HCT116 (cell line): ENCODE data around the gene VPS33A. TPM values are rescaled to one million over a fixed set of nuclear protein-coding genes. Genes with fewer than 3 reads are reported as not detected.

ENCODE experiments used
- ATAC-seq: fragments of 200-7000 bp; cut with Tn5 transposase; 2 replicates; pipeline ENCODE4 v1.9.1; 2020; ENCODE audit warnings: mild to moderate bottlenecking, moderate library complexity
- BruUV-seq: library from RNA; stranded (reverse); fragments of 400-500 nt; replicated peaks from 2 replicates; lab custom pipeline; 2021; lab: Mats Ljungman, UMichigan
- CTCF ChIA-PET: fragments of 300-600 bp; sonication (Branson Sonifier 250); formaldehyde crosslinking; loops from one replicate; lab custom pipeline; 2021; ENCODE audit warnings: antibody characterized with exemption; lab: Charles Lee
- POLR2A ChIA-PET: fragments of 300-600, 350-600 bp; sonication (Branson Sonifier 250); formaldehyde crosslinking; loops from one replicate; lab custom pipeline; 2021; ENCODE audit warnings: antibody characterized with exemption; lab: Charles Lee
- RAD21 ChIA-PET, 2 experiments: fragments of 300-600 bp; sonication (Branson Sonifier 250); formaldehyde crosslinking; loops; one replicate each; lab custom pipeline; 2023; ENCODE audit warnings: low total read pairs in 2 of 2; ENCODE audit not compliant: uncharacterized antibody in 2 of 2, unreplicated experiment in 2 of 2, low non-redundant PET in 1 of 2; lab: Charles Lee
- DNase-seq: peaks from one replicate; pipeline ENCODE4 v3.0.0-alpha.2; 2010; ENCODE audit warnings: low read depth, low spot score
- H2AFZ ChIP-seq: fragments of 200-600 bp; shearing (Covaris generic), sonication (generic); 2 replicates; pipeline ENCODE4 v1.6.1; 2017; ENCODE audit warnings: low read depth, mixed run types, mixed read lengths, antibody characterized with exemption, low read length; ENCODE audit not compliant: poor library complexity, severe bottlenecking
- H3K27ac ChIP-seq: 2 replicates; pipeline ENCODE4 v1.5.1; 2012; ENCODE audit warnings: low read depth, low read length
- H3K27me3 ChIP-seq: fragments of 200-600 bp; sonication (generic); 2 replicates; pipeline ENCODE4 v1.6.1; 2016; ENCODE audit warnings: mixed run types, low read length, mixed read lengths; ENCODE audit not compliant: insufficient read depth
- H3K36me3 ChIP-seq, 2 experiments: fragments of 200-500 bp in 1 of 2; fragments of 200-600 bp in 1 of 2; sonication (Bioruptor generic) in 1 of 2; sonication (generic) in 1 of 2; 2 replicates each; pipeline versions ENCODE4 v1.5.1 to v1.6.1; 2014 to 2016; ENCODE audit warnings: low read length in 2 of 2, inconsistent platforms in 1 of 2, mixed read lengths in 1 of 2, mixed run types in 1 of 2; ENCODE audit not compliant: insufficient read depth in 2 of 2, control insufficient read depth in 1 of 2
- H3K4me1 ChIP-seq, 2 experiments: fragments of 200-600 bp in 1 of 2; sonication (generic) in 1 of 2; 2 replicates each; pipeline versions ENCODE4 v1.5.1 to v1.6.1; 2012 to 2017; ENCODE audit warnings: low read length in 2 of 2, inconsistent platforms in 1 of 2, mild to moderate bottlenecking in 1 of 2, mixed read lengths in 1 of 2, mixed run types in 1 of 2, moderate library complexity in 1 of 2; ENCODE audit not compliant: insufficient read depth in 2 of 2, control insufficient read depth in 1 of 2
- H3K4me2 ChIP-seq: fragments of 200-600 bp; sonication (generic); 2 replicates; pipeline ENCODE4 v1.6.1; 2017; ENCODE audit warnings: mixed run types, low read length, mixed read lengths
- H3K4me3 ChIP-seq, 2 experiments: fragments of 200-600 bp in 1 of 2; sonication (generic) in 1 of 2; replicated peaks in 1 of 2; 2 replicates each; pipeline ENCODE4 v1.5.1; 2011 to 2016; ENCODE audit warnings: low read length in 2 of 2, control low read depth in 1 of 2, low read depth in 1 of 2, mild to moderate bottlenecking in 1 of 2, mixed read lengths in 1 of 2, mixed run types in 1 of 2
- H3K79me2 ChIP-seq: fragments of 200-600 bp; sonication (generic); 2 replicates; pipeline ENCODE4 v1.6.1; 2017; ENCODE audit warnings: mild to moderate bottlenecking, mixed run types, low read length, moderate library complexity, mixed read lengths; ENCODE audit not compliant: insufficient read depth
- H3K9ac ChIP-seq: fragments of 200-600 bp; sonication (generic); 2 replicates; pipeline ENCODE4 v1.6.1; 2016; ENCODE audit warnings: low read length, mixed read lengths
- H3K9me2 ChIP-seq: fragments of 200-600 bp; sonication (generic), shearing (Covaris generic); 2 replicates; pipeline ENCODE4 v1.6.1; 2017; ENCODE audit warnings: mixed run types, mild to moderate bottlenecking, moderate library complexity; ENCODE audit not compliant: insufficient read depth
- H3K9me3 ChIP-seq, 2 experiments: fragments of 200-500 bp in 1 of 2; fragments of 200-600 bp in 1 of 2; sonication (Bioruptor generic) in 1 of 2; sonication (generic) in 1 of 2; 2 replicates each; pipeline ENCODE4 v1.6.1; 2014 to 2017; ENCODE audit warnings: low read length in 2 of 2, mixed read lengths in 2 of 2, inconsistent platforms in 1 of 2, low read depth in 1 of 2, mild to moderate bottlenecking in 1 of 2, mixed run types in 1 of 2, moderate library complexity in 1 of 2; ENCODE audit not compliant: control insufficient read depth in 1 of 2, insufficient read depth in 1 of 2
- H4K20me1 ChIP-seq: fragments of 200-600 bp; sonication (generic), shearing (Covaris generic); 2 replicates; pipeline ENCODE4 v1.6.1; 2017; ENCODE audit warnings: mixed run types, mild to moderate bottlenecking, moderate library complexity; ENCODE audit not compliant: insufficient read depth
- CEBPB ChIP-seq: IDR thresholded peaks from 2 replicates; pipeline ENCODE4 v1.6.1; 2012; ENCODE audit warnings: low read depth
- CTCF ChIP-seq, 3 experiments: fragments of 200-600 bp in 1 of 3; sonication (generic) in 1 of 3; IDR thresholded peaks in 2 of 3; conservative IDR thresholded peaks in 1 of 3; 2 replicates each; pipeline ENCODE4 v1.5.1; 2012 to 2017; ENCODE audit warnings: low read depth in 2 of 3, low read length in 2 of 3, antibody characterized with exemption in 1 of 3, borderline replicate concordance in 1 of 3, control low read depth in 1 of 3, mild to moderate bottlenecking in 1 of 3, mixed read lengths in 1 of 3, mixed run types in 1 of 3, moderate library complexity in 1 of 3; ENCODE audit not compliant: insufficient read depth in 1 of 3
- EGR1 ChIP-seq: IDR thresholded peaks from 2 replicates; pipeline ENCODE4 v1.6.1; 2012; ENCODE audit warnings: low read depth
- ELF1 ChIP-seq: IDR thresholded peaks from 2 replicates; pipeline ENCODE4 v1.6.1; 2012; ENCODE audit warnings: low read depth, borderline replicate concordance
- EZH2 ChIP-seq: fragments of 200-600 bp; sonication (generic); IDR thresholded peaks from 2 replicates; pipeline ENCODE4 v1.6.1; 2017; ENCODE audit warnings: antibody characterized with exemption, mixed run types
- EZH2phosphoT487 ChIP-seq: fragments of 200-600 bp; IDR thresholded peaks from 2 replicates; pipeline ENCODE4 v1.6.1; 2018; ENCODE audit warnings: antibody characterized with exemption, borderline replicate concordance
- FOSL1 ChIP-seq: IDR thresholded peaks from 2 replicates; pipeline ENCODE4 v1.6.1; 2012; ENCODE audit warnings: low read depth
- JUND ChIP-seq: IDR thresholded peaks from 2 replicates; pipeline ENCODE4 v1.6.1; 2012
- MAX ChIP-seq: IDR thresholded peaks from 2 replicates; pipeline ENCODE4 v1.6.1; 2012
- POLR2A ChIP-seq: IDR thresholded peaks from 2 replicates; pipeline ENCODE4 v1.7.0; 2011; ENCODE audit warnings: borderline replicate concordance; ENCODE audit not compliant: insufficient read depth, insufficient read length; ENCODE audit errors: extremely low read depth
- POLR2AphosphoS5 ChIP-seq: IDR thresholded peaks from 2 replicates; pipeline ENCODE4 v1.6.1; 2011; ENCODE audit warnings: mild to moderate bottlenecking, low read depth, low read length, moderate library complexity
- RAD21 ChIP-seq: IDR thresholded peaks from 2 replicates; pipeline ENCODE4 v1.6.1; 2012; ENCODE audit warnings: low read depth, mild to moderate bottlenecking
- SIN3A ChIP-seq: IDR thresholded peaks from 2 replicates; pipeline ENCODE4 v1.6.1; 2012; ENCODE audit warnings: low read depth
- SP1 ChIP-seq: IDR thresholded peaks from 2 replicates; pipeline ENCODE4 v1.6.1; 2012; ENCODE audit warnings: low read depth
- SRF ChIP-seq: IDR thresholded peaks from 2 replicates; pipeline ENCODE4 v1.6.1; 2012; ENCODE audit warnings: low read depth
- YY1 ChIP-seq: IDR thresholded peaks from 2 replicates; pipeline ENCODE4 v1.6.1; 2011; ENCODE audit warnings: low read length, low read depth, moderate library complexity, mild to moderate bottlenecking; ENCODE audit not compliant: insufficient replicate concordance; ENCODE audit errors: extremely low read depth
- ZFX ChIP-seq: fragments of 450-650 bp; IDR thresholded peaks from 2 replicates; pipeline ENCODE4 v1.6.1; 2017
- ZNF274 ChIP-seq: fragments of 200-500 bp; sonication (Bioruptor generic); IDR thresholded peaks from 2 replicates; pipeline ENCODE4 v1.6.1; 2014; ENCODE audit warnings: mild to moderate bottlenecking, low read depth, low read length, inconsistent platforms
- intact Hi-C: fragments of 100-400 bp; cut with micrococcal nuclease; formaldehyde crosslinking; loops from 2 replicates; pipeline ENCODE4 v1.10.0; 2022
- total RNA-seq: library from RNA; stranded (reverse); gene quantifications from one replicate; pipeline ENCODE4 v1.2.1, GENCODE V29; 2021; ENCODE audit not compliant: unreplicated experiment
- TF ChIP-seq, protein P1 (sequence below): IDR thresholded peaks from 2 replicates; pipeline ENCODE4 v1.6.1; 2012
- TF ChIP-seq, protein P2 (sequence below): IDR thresholded peaks from 2 replicates; pipeline ENCODE4 v1.6.1; 2011; ENCODE audit warnings: mild to moderate bottlenecking, low read length, moderate library complexity; ENCODE audit not compliant: insufficient replicate concordance; ENCODE audit errors: extremely low read depth

VPS33A gene
- total RNA-seq, 1 experiment from 2014 or later = 19.4 TPM

- H3K4me1 ChIP-seq = peaks cover 7 to 21% of the 10 kb centered on the region in 2 experiments
- H2AFZ ChIP-seq = no peak within 1 kb of the TSS
- TF ChIP-seq, protein P1, sequence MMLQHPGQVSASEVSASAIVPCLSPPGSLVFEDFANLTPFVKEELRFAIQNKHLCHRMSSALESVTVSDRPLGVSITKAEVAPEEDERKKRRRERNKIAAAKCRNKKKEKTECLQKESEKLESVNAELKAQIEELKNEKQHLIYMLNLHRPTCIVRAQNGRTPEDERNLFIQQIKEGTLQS = no peak
- TF ChIP-seq YY1 (peak; percentile 96), SIN3A (peak; percentile 93), EZH2phosphoT487 (no peak), CTCF (IDR thresholded peaks at IDR 0.05 in 2 of 3, conservative IDR thresholded peaks at IDR 0.05 in 1 of 3; ENCODE audit: borderline replicate concordance in 1 of 3, insufficient read depth in 1 of 3, low read depth in 2 of 3, low read length in 2 of 3) (no peak), POLR2A (peak; percentile 83), CEBPB (no peak), SP1 (peak; percentile 94), ZNF274 (no peak), ZFX (no peak), JUND (no peak; the same call in 1 of the 2 replicates), POLR2AphosphoS5 (peak; percentile 95), RAD21 (no peak), FOSL1 (no peak), EZH2 (no peak), MAX (peak; percentile 65; the same call in 1 of the 2 replicates), ELF1 (peak; percentile 69), SRF (peak; percentile 92), EGR1 (peak; percentile 83)
- TF ChIP-seq, protein P2, sequence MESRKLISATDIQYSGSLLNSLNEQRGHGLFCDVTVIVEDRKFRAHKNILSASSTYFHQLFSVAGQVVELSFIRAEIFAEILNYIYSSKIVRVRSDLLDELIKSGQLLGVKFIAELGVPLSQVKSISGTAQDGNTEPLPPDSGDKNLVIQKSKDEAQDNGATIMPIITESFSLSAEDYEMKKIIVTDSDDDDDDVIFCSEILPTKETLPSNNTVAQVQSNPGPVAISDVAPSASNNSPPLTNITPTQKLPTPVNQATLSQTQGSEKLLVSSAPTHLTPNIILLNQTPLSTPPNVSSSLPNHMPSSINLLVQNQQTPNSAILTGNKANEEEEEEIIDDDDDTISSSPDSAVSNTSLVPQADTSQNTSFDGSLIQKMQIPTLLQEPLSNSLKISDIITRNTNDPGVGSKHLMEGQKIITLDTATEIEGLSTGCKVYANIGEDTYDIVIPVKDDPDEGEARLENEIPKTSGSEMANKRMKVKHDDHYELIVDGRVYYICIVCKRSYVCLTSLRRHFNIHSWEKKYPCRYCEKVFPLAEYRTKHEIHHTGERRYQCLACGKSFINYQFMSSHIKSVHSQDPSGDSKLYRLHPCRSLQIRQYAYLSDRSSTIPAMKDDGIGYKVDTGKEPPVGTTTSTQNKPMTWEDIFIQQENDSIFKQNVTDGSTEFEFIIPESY = peak; percentile 8
Observed at GRCh38 chr12:122225683-122226365, 40.5 kb downstream of the VPS33A start, which contains the start of gene DIABLO. Gene DIABLO (minus strand): TSS chr12:122226052. CDS start chr12:122226014, 38 bp downstream.

More at GRCh38 chr12:122225683-122226365, 40.5 kb downstream of the VPS33A start, which contains the start of gene DIABLO:
- Histone ChIP-seq H3K27me3 (no peaks in the 10 kb centered on the region), H3K9ac (peak within 1 kb of the TSS; percentile 92), H3K4me2 (peak within 1 kb of the TSS; percentile 70), H3K9me2 (no peaks in the 10 kb centered on the region), H3K9me3 (no peaks in the 10 kb centered on the region), H3K4me3 (peak within 1 kb of the TSS; percentile 71 to 100), H3K27ac (peak within 1 kb of the TSS; percentile 96), H3K36me3 (peaks cover 9 to 11% of the 10 kb centered on the region in 2 experiments; a peak in 3 of 4 replicates), H3K79me2 (peaks cover 48% of the 10 kb centered on the region), H4K20me1 (no peaks in the 10 kb centered on the region)
- POLR2A ChIA-PET = interaction anchor here (0.6 to 1.5 kb wide), 6 partner anchors 12 to 114 kb away, joined by 3 to 5 read pairs (median 4); partner anchors contain the start of gene B3GNT4
- peak; percentile 93 for ATAC-seq
- DNase-seq = peak; percentile 97
- RAD21 ChIA-PET = interaction anchor here in 1 of 2 experiments (0.6 kb wide), 2 partner anchors 13 to 740 kb away, joined by 3 read pairs; partner anchors contain the start of gene ABCB9
- BruUV-seq = no TSS peak
- CTCF ChIA-PET = no interaction called here
- intact Hi-C loops = loop anchor here (1.0 kb wide), 2 partner anchors 40 to 301 kb away; partner anchors contain the start of genes KNTC1 and VPS33A
